ENCODE results near the gene KRTAP5-6. TPM values are rescaled to one million over a fixed set of nuclear protein-coding genes. Genes with fewer than 3 reads are reported as not detected.

KRTAP5-6 gene
- total and polyA plus RNA-seq, 5 experiments from 2014 or later = not detected

- peaks cover 0 to 18% (median 2%) of the 10 kb centered on the region in 3 donors for H3K36me3 Mint-ChIP-seq
- H3K27me3 Mint-ChIP-seq = peaks cover 0 to 21% (median 0%) of the 10 kb centered on the region in 5 donors
- H3K9me3 Mint-ChIP-seq = peaks cover 0 to 24% (median 19%) of the 10 kb centered on the region in 9 donors
- H3K4me3 Mint-ChIP-seq = no peak overlapping the region
- H3K27ac Mint-ChIP-seq = no peak overlapping the region
- POLR2A ChIA-PET = interaction anchor here (1.0 kb wide), 1 partner anchor 18 kb away, joined by 4 read pairs; no protein-coding TSS in a partner anchor
- no peak for ATAC-seq
- peaks cover 15 to 25% (median 18%) of the 10 kb centered on the region in 4 donors for H3K4me1 Mint-ChIP-seq
- DNase-seq = peak in 1 of 10 donors; percentile 23
Measured at GRCh38 chr11:1737080-1737757, 40.2 kb downstream of the KRTAP5-6 start.

GRCh38 chr11:1738380-1738779 is 41.4 kb downstream of the KRTAP5-6 start:
- H3K27ac Mint-ChIP-seq = peak overlapping the region in 1 of 10 donors; percentile 73
- POLR2A ChIA-PET = interaction anchor here (0.6 to 1.8 kb wide), 3 partner anchors 11 to 637 kb away, joined by 3 read pairs; no protein-coding TSS in a partner anchor
- H3K4me3 Mint-ChIP-seq = no peak overlapping the region
- peaks cover 0 to 19% (median 0%) of the 10 kb centered on the region in 5 donors for H3K27me3 Mint-ChIP-seq
- ATAC-seq (no peak), DNase-seq (no peak)
- peaks cover 13 to 15% (median 15%) of the 10 kb centered on the region in 4 donors for H3K4me1 Mint-ChIP-seq
- H3K9me3 Mint-ChIP-seq = peaks cover 0 to 24% (median 19%) of the 10 kb centered on the region in 9 donors
- H3K36me3 Mint-ChIP-seq = peaks cover 0 to 18% (median 2%) of the 10 kb centered on the region in 3 donors

- H3K9me3 Mint-ChIP-seq = peaks cover 0 to 24% (median 19%) of the 10 kb centered on the region in 9 donors
- H3K36me3 Mint-ChIP-seq = peaks cover 0 to 18% (median 2%) of the 10 kb centered on the region in 3 donors
- no peak overlapping the region for H3K4me3 Mint-ChIP-seq
- peak overlapping the region in 1 of 10 donors; percentile 27 for H3K27ac Mint-ChIP-seq
- peaks cover 0 to 16% (median 0%) of the 10 kb centered on the region in 5 donors for H3K27me3 Mint-ChIP-seq
- ATAC-seq (no peak), DNase-seq (no peak)
- H3K4me1 Mint-ChIP-seq = peaks cover under 1 to 3% (median 3%) of the 10 kb centered on the region in 4 donors
- POLR2A ChIA-PET = interaction anchor here (1.8 kb wide), 1 partner anchor 13 kb away, joined by 3 read pairs; no protein-coding TSS in a partner anchor
Measured at GRCh38 chr11:1739576-1739975, 42.6 kb downstream of the KRTAP5-6 start.

GRCh38 chr11:1740786-1741530 is 44.0 kb downstream of the KRTAP5-6 start:
- DNase-seq = peak in 1 of 10 donors; percentile 21
- POLR2A ChIA-PET = interaction anchor here (0.6 kb wide), 1 partner anchor 459 kb away, joined by 5 read pairs; no protein-coding TSS in a partner anchor

GRCh38 chr11:1741741-1742140 is 44.7 kb downstream of the KRTAP5-6 start:
- Mint-ChIP-seq H3K27ac (no peak overlapping the region), H3K4me1 (peaks cover 3 to 6% (median 5%) of the 10 kb centered on the region in 4 donors), H3K27me3 (peaks cover 0 to 12% (median 0%) of the 10 kb centered on the region in 5 donors), H3K36me3 (peaks cover 0 to 3% (median 0%) of the 10 kb centered on the region in 3 donors), H3K4me3 (no peak overlapping the region), H3K9me3 (peaks cover 0 to 11% (median 6%) of the 10 kb centered on the region in 9 donors)
- POLR2A ChIA-PET = no interaction called here
- DNase-seq (peak in 1 of 10 donors; percentile 7), ATAC-seq (no peak)

More at GRCh38 chr11:1740786-1741530, 44.0 kb downstream of the KRTAP5-6 start:
- no peak overlapping the region for H3K4me3 Mint-ChIP-seq
- no peak for ATAC-seq
- H3K27ac Mint-ChIP-seq = no peak overlapping the region
- peaks cover 0 to 18% (median 13%) of the 10 kb centered on the region in 9 donors for H3K9me3 Mint-ChIP-seq
- H3K27me3 Mint-ChIP-seq = peaks cover 0 to 16% (median 0%) of the 10 kb centered on the region in 5 donors
- H3K4me1 Mint-ChIP-seq = peaks cover 0 to 5% (median 1%) of the 10 kb centered on the region in 4 donors
- H3K36me3 Mint-ChIP-seq = peaks cover 0 to 11% (median 0%) of the 10 kb centered on the region in 3 donors

- Mint-ChIP-seq H3K36me3 (no peaks in the 10 kb centered on the region), H3K27me3 (peaks cover 0 to 12% (median 0%) of the 10 kb centered on the region in 5 donors), H3K4me1 (peaks cover 3 to 9% (median 6%) of the 10 kb centered on the region in 4 donors), H3K9me3 (peaks cover 0 to 7% (median under 1%) of the 10 kb centered on the region in 9 donors), H3K4me3 (no peak overlapping the region), H3K27ac (no peak overlapping the region)
- no peak for ATAC-seq
- POLR2A ChIA-PET = no interaction called here
- peak in 1 of 10 donors; percentile 6 for DNase-seq
Measured at GRCh38 chr11:1742371-1742770, 45.4 kb downstream of the KRTAP5-6 start.

- Mint-ChIP-seq H3K27me3 (peaks cover 0 to 12% (median 0%) of the 10 kb centered on the region in 5 donors), H3K9me3 (peaks cover 0 to 2% (median 0%) of the 10 kb centered on the region in 9 donors), H3K4me1 (peaks cover 3 to 11% (median 6%) of the 10 kb centered on the region in 4 donors), H3K36me3 (no peaks in the 10 kb centered on the region), H3K27ac (no peak overlapping the region), H3K4me3 (no peak overlapping the region)
- POLR2A ChIA-PET = no interaction called here
- DNase-seq (no peak), ATAC-seq (no peak)
Measured at GRCh38 chr11:1742869-1743584, 46.0 kb downstream of the KRTAP5-6 start.

- POLR2A ChIA-PET = interaction anchor here (1.0 kb wide), 1 partner anchor 12 kb away, joined by 4 read pairs; no protein-coding TSS in a partner anchor
- H3K9me3 Mint-ChIP-seq = no peaks in the 10 kb centered on the region
- DNase-seq = peak in 1 of 10 donors; percentile 30
- ATAC-seq = no peak
- peaks cover 0 to 9% (median 0%) of the 10 kb centered on the region in 5 donors for H3K27me3 Mint-ChIP-seq
- no peak overlapping the region for H3K27ac Mint-ChIP-seq
- no peaks in the 10 kb centered on the region for H3K36me3 Mint-ChIP-seq
- H3K4me3 Mint-ChIP-seq = no peak overlapping the region
- H3K4me1 Mint-ChIP-seq = peaks cover 5 to 13% (median 7%) of the 10 kb centered on the region in 4 donors
Measured at GRCh38 chr11:1743585-1744136, 46.7 kb downstream of the KRTAP5-6 start.

- DNase-seq (peak in 1 of 10 donors; percentile 32), ATAC-seq (no peak)
- POLR2A ChIA-PET = interaction anchor here (1.0 kb wide), 1 partner anchor 11 kb away, joined by 4 read pairs; no protein-coding TSS in a partner anchor
- H3K27ac Mint-ChIP-seq = no peak overlapping the region
- peaks cover 5 to 14% (median 8%) of the 10 kb centered on the region in 4 donors for H3K4me1 Mint-ChIP-seq
- H3K36me3 Mint-ChIP-seq = no peaks in the 10 kb centered on the region
- H3K27me3 Mint-ChIP-seq = peaks cover 0 to 5% (median 1%) of the 10 kb centered on the region in 5 donors
- peak overlapping the region in 1 of 10 donors; percentile 29 for H3K4me3 Mint-ChIP-seq
- H3K9me3 Mint-ChIP-seq = no peaks in the 10 kb centered on the region
Measured at GRCh38 chr11:1744137-1744886, 47.3 kb downstream of the KRTAP5-6 start.

- peak in 1 of 10 donors; percentile 34 for DNase-seq
- POLR2A ChIA-PET = no interaction called here
- ATAC-seq = no peak
Measured at GRCh38 chr11:1744891-1745700, 48.1 kb downstream of the KRTAP5-6 start.

More at GRCh38 chr11:1744891-1745700, 48.1 kb downstream of the KRTAP5-6 start:
- H3K36me3 Mint-ChIP-seq = peaks cover 0 to 3% (median 0%) of the 10 kb centered on the region in 3 donors
- H3K4me3 Mint-ChIP-seq = peak overlapping the region in 1 of 10 donors; percentile 42
- peaks cover 7 to 12% (median 9%) of the 10 kb centered on the region in 5 donors for H3K27me3 Mint-ChIP-seq
- H3K9me3 Mint-ChIP-seq = no peaks in the 10 kb centered on the region
- peaks cover 10 to 22% (median 15%) of the 10 kb centered on the region in 4 donors for H3K4me1 Mint-ChIP-seq
- no peak overlapping the region for H3K27ac Mint-ChIP-seq

Data from naive thymus-derived CD8-positive, alpha-beta T cell (primary cell).